ENCODE measurements around the gene ZNF330.

ZNF330 gene

DNA sequence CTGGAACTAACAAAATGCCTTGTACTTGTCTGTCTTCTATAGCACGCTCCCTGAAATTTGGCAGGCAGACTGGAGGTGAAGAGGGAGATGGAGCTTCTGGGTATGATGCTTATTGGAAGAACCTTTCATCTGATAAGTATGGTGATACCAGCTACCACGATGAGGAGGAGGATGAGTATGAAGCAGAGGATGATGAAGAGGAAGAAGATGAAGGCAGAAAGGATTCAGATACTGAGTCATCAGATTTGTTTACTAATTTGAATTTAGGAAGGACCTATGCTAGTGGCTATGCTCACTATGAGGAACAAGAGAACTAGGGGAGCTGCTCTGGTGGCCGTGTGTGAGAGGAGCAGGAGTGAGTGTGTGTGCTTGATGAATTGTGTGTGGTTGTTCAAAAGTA is 13.0 kb downstream of the ZNF330 start:
- WGBS (ENCODE audit: insufficient coverage, insufficient read length) = no CpG with 5 or more reads among the region's 3 CpGs
- Histone ChIP-seq H3K27ac (ENCODE audit: low read length) (no peak overlapping the region), H3K4me1 (ENCODE audit: control insufficient read depth, insufficient read depth, low read length) (no peaks in the 10 kb centered on the region), H3K36me3 (ENCODE audit: control insufficient read depth, insufficient read depth, low read length) (peaks cover 9% of the 10 kb centered on the region; the same call in 1 of the 2 replicates), H3K4me3 (ENCODE audit: low read length) (no peak overlapping the region), H3K9me3 (ENCODE audit: control insufficient read depth, insufficient read depth, low read length) (no peaks in the 10 kb centered on the region), H3K27me3 (ENCODE audit: control insufficient read depth, insufficient read depth, low read length) (no peaks in the 10 kb centered on the region)
- no peak for DNase-seq (ENCODE audit: low read depth, low spot score)

DNA sequence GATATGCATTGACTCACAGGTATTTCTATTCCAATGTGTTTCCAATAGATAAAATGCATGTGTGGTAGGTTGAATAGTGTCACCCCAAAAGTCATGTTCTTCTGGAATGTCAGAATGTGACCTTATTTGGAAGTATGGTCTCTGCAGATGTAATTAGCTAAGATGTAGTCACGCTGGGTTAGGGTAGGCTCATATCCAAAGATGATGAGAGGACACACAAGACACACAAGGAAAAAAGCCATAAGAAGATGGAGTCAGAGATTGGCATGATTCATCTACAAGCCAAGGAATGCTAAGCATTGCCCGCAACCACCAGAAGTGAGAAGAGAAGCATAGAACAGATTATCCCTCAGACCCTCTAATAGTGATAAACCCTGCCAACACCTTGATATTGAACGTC is 17.5 kb downstream of the ZNF330 start:
- Histone ChIP-seq H3K36me3 (ENCODE audit: control insufficient read depth, insufficient read depth, low read length) (peaks cover 4% of the 10 kb centered on the region; the same call in 1 of the 2 replicates), H3K27me3 (ENCODE audit: control insufficient read depth, insufficient read depth, low read length) (no peaks in the 10 kb centered on the region), H3K4me1 (ENCODE audit: control insufficient read depth, insufficient read depth, low read length) (no peaks in the 10 kb centered on the region), H3K9me3 (ENCODE audit: control insufficient read depth, insufficient read depth, low read length) (no peaks in the 10 kb centered on the region), H3K4me3 (ENCODE audit: low read length) (no peak overlapping the region), H3K27ac (ENCODE audit: low read length) (no peak overlapping the region)
- no CpG with 5 or more reads among the region's 3 CpGs for WGBS (ENCODE audit: insufficient coverage, insufficient read length)
- DNase-seq (ENCODE audit: low read depth, low spot score) = no peak

DNA sequence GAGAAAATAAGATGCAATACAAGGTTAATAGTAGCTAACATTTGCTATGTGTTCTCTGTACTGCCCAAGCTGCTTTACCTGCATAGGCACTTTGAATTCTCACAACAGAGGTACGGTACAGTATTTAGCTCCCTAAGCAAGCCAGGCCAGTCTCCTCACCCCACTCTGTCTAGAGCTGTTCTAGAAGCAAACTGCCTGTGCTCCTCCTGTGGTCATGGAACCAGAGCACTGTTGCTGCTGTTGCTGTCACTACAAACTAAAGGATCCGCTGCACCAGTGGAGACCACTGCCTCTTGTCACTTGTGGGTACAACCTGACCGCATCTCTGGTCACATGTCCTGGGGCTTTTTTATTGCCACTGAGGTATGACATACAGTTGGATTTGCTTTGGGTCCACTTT is 19.6 kb downstream of the ZNF330 start:
- Histone ChIP-seq H3K36me3 (ENCODE audit: control insufficient read depth, insufficient read depth, low read length) (no peaks in the 10 kb centered on the region), H3K4me3 (ENCODE audit: low read length) (no peak overlapping the region), H3K9me3 (ENCODE audit: control insufficient read depth, insufficient read depth, low read length) (no peaks in the 10 kb centered on the region), H3K4me1 (ENCODE audit: control insufficient read depth, insufficient read depth, low read length) (no peaks in the 10 kb centered on the region), H3K27me3 (ENCODE audit: control insufficient read depth, insufficient read depth, low read length) (no peaks in the 10 kb centered on the region), H3K27ac (ENCODE audit: low read length) (no peak overlapping the region)
- DNase-seq (ENCODE audit: low read depth, low spot score) = no peak
- no CpG with 5 or more reads among the region's 3 CpGs for WGBS (ENCODE audit: insufficient coverage, insufficient read length)

DNA sequence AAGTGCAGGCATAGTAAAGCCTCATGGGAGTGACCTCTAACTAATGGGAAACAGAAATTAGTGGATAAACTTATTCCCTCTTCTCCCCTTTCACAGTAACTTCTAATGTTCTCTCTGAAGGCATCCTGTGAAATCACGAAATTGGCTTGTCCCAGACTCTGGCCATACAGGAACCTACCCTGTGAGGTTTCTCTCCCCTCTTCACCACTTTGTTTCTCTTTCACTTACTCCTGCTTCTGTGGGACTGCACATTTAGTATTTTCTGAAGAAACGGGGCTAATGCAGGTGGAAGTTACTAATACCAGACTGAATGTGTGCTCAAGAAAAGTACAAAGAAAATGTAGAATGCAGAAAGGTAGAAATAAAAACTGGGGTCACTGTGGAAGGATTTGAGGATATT is 20.0 kb downstream of the ZNF330 start:
- Histone ChIP-seq H3K36me3 (ENCODE audit: control insufficient read depth, insufficient read depth, low read length) (no peaks in the 10 kb centered on the region), H3K27ac (ENCODE audit: low read length) (no peak overlapping the region), H3K4me3 (ENCODE audit: low read length) (no peak overlapping the region), H3K9me3 (ENCODE audit: control insufficient read depth, insufficient read depth, low read length) (no peaks in the 10 kb centered on the region), H3K27me3 (ENCODE audit: control insufficient read depth, insufficient read depth, low read length) (no peaks in the 10 kb centered on the region), H3K4me1 (ENCODE audit: control insufficient read depth, insufficient read depth, low read length) (no peaks in the 10 kb centered on the region)
- no CpG with 5 or more reads among the region's 2 CpGs for WGBS (ENCODE audit: insufficient coverage, insufficient read length)
- no peak for DNase-seq (ENCODE audit: low read depth, low spot score)

DNA sequence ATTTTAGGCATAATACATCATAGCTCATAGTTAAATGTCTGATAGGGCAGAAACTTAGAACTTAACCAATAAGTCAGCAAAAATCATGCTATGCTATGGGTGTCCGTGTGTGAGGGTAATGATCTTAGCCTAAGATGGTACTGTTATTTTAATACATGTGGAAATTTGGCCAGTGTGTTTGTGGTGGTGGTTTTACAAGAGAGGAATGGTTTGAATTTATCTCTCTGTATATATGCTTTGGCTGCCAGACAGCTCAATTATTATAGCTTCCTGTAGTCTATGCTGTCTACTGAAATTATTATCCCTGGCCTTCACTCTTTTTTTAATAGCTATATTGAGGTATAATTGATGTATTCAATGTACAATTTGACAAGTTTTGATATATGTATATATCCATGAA is 21.3 kb downstream of the ZNF330 start:
- WGBS (ENCODE audit: insufficient coverage, insufficient read length) = no CpG with 5 or more reads among the region's 1 CpG
- no peak for DNase-seq (ENCODE audit: low read depth, low spot score)

DNA sequence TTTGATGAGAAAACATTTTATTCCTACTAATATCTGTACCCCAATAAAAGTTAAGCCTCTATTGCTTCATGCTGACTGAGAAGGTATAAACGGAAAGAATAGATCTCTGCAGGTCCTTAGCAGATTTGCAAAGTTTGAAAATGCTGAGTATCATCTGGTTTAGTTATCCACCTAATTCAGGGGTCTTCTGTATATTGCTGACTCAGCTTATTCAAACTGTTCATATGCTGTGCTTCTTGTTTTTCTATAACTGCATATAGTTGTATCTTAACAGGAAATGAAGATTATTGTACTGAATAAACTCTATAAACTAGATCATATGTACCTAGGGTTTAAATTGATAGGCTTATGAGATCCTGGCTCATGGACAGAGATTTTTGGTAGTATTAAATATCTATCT is 23.7 kb downstream of the ZNF330 start:
- Histone ChIP-seq H3K4me1 (ENCODE audit: control insufficient read depth, insufficient read depth, low read length) (no peaks in the 10 kb centered on the region), H3K27ac (ENCODE audit: low read length) (no peak overlapping the region), H3K36me3 (ENCODE audit: control insufficient read depth, insufficient read depth, low read length) (no peaks in the 10 kb centered on the region), H3K9me3 (ENCODE audit: control insufficient read depth, insufficient read depth, low read length) (no peaks in the 10 kb centered on the region), H3K4me3 (ENCODE audit: low read length) (no peak overlapping the region), H3K27me3 (ENCODE audit: control insufficient read depth, insufficient read depth, low read length) (no peaks in the 10 kb centered on the region)
- DNase-seq (ENCODE audit: low read depth, low spot score) = no peak
- WGBS (ENCODE audit: insufficient coverage, insufficient read length) = no CpG with 5 or more reads among the region's 1 CpG

More for the DNA sequence above, 21.3 kb downstream of the ZNF330 start:
- H3K9me3 ChIP-seq (ENCODE audit: control insufficient read depth, insufficient read depth, low read length) = no peaks in the 10 kb centered on the region
- H3K36me3 ChIP-seq (ENCODE audit: control insufficient read depth, insufficient read depth, low read length) = no peaks in the 10 kb centered on the region
- no peaks in the 10 kb centered on the region for H3K27me3 ChIP-seq (ENCODE audit: control insufficient read depth, insufficient read depth, low read length)
- H3K4me1 ChIP-seq (ENCODE audit: control insufficient read depth, insufficient read depth, low read length) = no peaks in the 10 kb centered on the region
- H3K27ac ChIP-seq (ENCODE audit: low read length) = no peak overlapping the region
- no peak overlapping the region for H3K4me3 ChIP-seq (ENCODE audit: low read length)

DNA sequence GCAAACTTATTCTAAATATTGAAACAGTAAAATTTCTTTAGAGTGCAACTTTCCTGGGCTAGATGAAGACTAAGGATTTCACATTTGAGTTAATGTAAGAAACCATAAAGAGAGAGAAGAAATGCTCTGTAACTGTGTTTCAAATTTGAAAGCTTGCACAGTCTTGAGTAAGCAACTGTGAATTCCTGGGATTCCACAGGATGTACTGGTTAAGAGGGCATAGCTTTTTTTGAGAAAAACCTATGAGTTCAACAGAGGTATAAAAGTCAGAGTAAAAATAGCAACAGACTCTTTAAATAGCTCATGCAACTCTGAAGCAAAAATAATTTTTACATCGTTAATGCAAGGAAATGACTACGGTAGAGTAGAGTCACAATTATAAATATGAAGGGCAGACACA is 25.5 kb downstream of the ZNF330 start:
- no peak for DNase-seq (ENCODE audit: low read depth, low spot score)
- Histone ChIP-seq H3K36me3 (ENCODE audit: control insufficient read depth, insufficient read depth, low read length) (no peaks in the 10 kb centered on the region), H3K4me1 (ENCODE audit: control insufficient read depth, insufficient read depth, low read length) (no peaks in the 10 kb centered on the region), H3K4me3 (ENCODE audit: low read length) (no peak overlapping the region), H3K27me3 (ENCODE audit: control insufficient read depth, insufficient read depth, low read length) (no peaks in the 10 kb centered on the region), H3K9me3 (ENCODE audit: control insufficient read depth, insufficient read depth, low read length) (no peaks in the 10 kb centered on the region), H3K27ac (ENCODE audit: low read length) (no peak overlapping the region)
- no CpG with 5 or more reads among the region's 2 CpGs for WGBS (ENCODE audit: insufficient coverage, insufficient read length)

DNA sequence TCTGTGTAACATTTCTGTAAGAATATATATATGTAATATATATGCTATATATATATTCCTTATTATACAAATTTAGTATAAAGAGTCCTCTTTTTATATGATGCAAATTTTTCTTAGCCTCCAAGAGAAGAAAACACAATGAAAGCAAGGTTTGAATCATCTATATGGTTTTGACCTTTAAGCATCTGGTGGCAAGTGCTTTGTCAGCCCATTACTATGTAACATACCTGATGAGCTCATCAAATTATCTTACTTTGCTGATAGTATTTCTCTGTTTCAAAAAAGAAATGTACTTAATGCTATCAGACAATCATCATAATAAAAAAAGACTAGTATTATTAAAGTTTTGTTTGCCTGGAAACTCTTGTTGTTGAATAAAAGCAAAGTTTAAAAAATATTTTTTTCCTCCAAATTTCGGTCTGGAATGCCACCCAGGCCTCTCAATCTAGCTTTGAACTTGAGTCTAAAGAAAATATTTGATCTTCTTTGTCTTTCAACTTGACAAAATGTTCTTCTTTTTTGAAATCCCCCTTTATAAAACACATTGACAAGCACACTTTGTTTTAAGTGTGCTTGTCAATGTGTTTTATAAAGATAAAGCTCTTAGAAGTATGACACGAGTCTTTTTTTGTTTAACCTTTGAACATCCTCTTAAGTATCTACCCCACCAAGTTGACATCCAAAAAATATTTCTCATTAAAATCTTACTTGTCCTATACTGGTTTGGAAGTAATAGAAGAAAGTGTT is 26.2 kb downstream of the ZNF330 start:
- WGBS (ENCODE audit: insufficient coverage, insufficient read length) = no CpG with 5 or more reads among the region's 2 CpGs
- Histone ChIP-seq H3K27me3 (ENCODE audit: control insufficient read depth, insufficient read depth, low read length) (no peaks in the 10 kb centered on the region), H3K27ac (ENCODE audit: low read length) (no peak overlapping the region), H3K4me1 (ENCODE audit: control insufficient read depth, insufficient read depth, low read length) (no peaks in the 10 kb centered on the region), H3K4me3 (ENCODE audit: low read length) (no peak overlapping the region), H3K9me3 (ENCODE audit: control insufficient read depth, insufficient read depth, low read length) (no peaks in the 10 kb centered on the region), H3K36me3 (ENCODE audit: control insufficient read depth, insufficient read depth, low read length) (no peaks in the 10 kb centered on the region)
- DNase-seq (ENCODE audit: low read depth, low spot score) = no peak

DNA sequence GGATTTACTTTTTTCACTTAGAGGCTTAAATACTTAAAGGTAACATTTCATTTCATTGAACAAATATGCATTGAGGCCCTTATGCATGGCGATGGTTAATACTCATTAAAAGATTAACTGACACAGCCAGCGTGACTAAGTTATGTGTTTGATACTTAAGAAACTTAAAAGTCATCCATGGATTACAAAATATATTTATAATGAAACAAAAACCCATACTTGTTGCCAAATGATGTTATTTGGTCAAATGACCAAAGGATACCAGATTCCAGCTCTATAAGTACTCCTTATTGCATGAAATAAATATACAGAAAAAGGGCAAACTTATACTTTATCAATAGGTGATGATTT is 26.7 kb downstream of the ZNF330 start:
- H3K9me3 ChIP-seq (ENCODE audit: control insufficient read depth, insufficient read depth, low read length) = no peaks in the 10 kb centered on the region
- H3K27me3 ChIP-seq (ENCODE audit: control insufficient read depth, insufficient read depth, low read length) = no peaks in the 10 kb centered on the region
- no peak overlapping the region for H3K27ac ChIP-seq (ENCODE audit: low read length)
- no peak overlapping the region for H3K4me3 ChIP-seq (ENCODE audit: low read length)
- no CpG with 5 or more reads among the region's 2 CpGs for WGBS (ENCODE audit: insufficient coverage, insufficient read length)
- no peaks in the 10 kb centered on the region for H3K4me1 ChIP-seq (ENCODE audit: control insufficient read depth, insufficient read depth, low read length)
- no peak for DNase-seq (ENCODE audit: low read depth, low spot score)
- no peaks in the 10 kb centered on the region for H3K36me3 ChIP-seq (ENCODE audit: control insufficient read depth, insufficient read depth, low read length)

DNA sequence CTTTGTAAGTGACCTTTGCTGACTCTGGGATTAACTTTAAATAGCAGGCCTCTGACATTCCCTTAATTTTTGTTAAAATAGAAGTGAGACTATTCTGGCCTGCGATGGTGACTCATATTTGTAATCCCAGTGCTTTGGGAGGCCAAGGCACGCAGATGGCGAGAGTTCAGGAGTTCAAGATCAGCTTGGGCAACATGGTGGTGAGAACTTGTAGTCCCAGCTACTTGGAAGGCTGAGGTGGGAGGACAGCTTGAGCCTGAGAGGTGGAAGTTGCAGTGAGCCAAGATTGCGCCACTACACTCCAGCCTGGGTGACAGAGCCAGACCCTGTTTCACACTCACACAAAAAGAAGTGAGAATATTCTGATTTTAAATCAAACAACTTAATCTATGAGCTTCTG is 27.3 kb downstream of the ZNF330 start:
- Histone ChIP-seq H3K36me3 (ENCODE audit: control insufficient read depth, insufficient read depth, low read length) (no peaks in the 10 kb centered on the region), H3K4me3 (ENCODE audit: low read length) (no peak overlapping the region), H3K4me1 (ENCODE audit: control insufficient read depth, insufficient read depth, low read length) (no peaks in the 10 kb centered on the region), H3K27ac (ENCODE audit: low read length) (no peak overlapping the region), H3K9me3 (ENCODE audit: control insufficient read depth, insufficient read depth, low read length) (no peaks in the 10 kb centered on the region), H3K27me3 (ENCODE audit: control insufficient read depth, insufficient read depth, low read length) (no peaks in the 10 kb centered on the region)
- no peak for DNase-seq (ENCODE audit: low read depth, low spot score)
- WGBS (ENCODE audit: insufficient coverage, insufficient read length) = no CpG with 5 or more reads among the region's 4 CpGs

DNA sequence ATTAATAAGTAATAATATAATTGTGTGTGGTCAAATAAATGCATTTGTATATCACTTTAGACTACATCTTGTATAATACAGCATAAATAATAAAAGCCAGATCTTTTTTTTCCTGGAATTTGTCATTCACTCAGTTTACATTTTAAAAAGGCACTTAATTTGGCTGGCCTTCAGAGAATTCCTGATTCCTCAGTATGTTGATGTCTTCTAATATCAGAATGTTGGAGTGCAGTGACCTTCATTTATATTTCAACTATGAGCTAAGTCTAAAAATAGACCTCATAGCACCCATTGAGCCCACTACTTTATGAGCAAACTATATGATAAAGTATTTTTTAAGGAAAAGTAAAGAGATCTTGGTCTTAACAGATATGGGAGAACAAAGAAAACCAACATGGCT is 27.8 kb downstream of the ZNF330 start:
- Histone ChIP-seq H3K27me3 (ENCODE audit: control insufficient read depth, insufficient read depth, low read length) (no peaks in the 10 kb centered on the region), H3K4me3 (ENCODE audit: low read length) (no peak overlapping the region), H3K36me3 (ENCODE audit: control insufficient read depth, insufficient read depth, low read length) (no peaks in the 10 kb centered on the region), H3K9me3 (ENCODE audit: control insufficient read depth, insufficient read depth, low read length) (no peaks in the 10 kb centered on the region), H3K27ac (ENCODE audit: low read length) (no peak overlapping the region), H3K4me1 (ENCODE audit: control insufficient read depth, insufficient read depth, low read length) (no peaks in the 10 kb centered on the region)
- no peak for DNase-seq (ENCODE audit: low read depth, low spot score)

Data from iPS DF 6.9 (cell line).